Measurements from ENCODE around the gene CDC37.
A peak's percentile ranks its signal among the peaks of the same experiment; 100 is the strongest.

The CDC37 gene

GRCh38 chr19:10403137-10404021 is at the start of gene CDC37:
Gene CDC37, minus strand, starts transcription at chr19:10403542. Its CDS starts 63 bp downstream, at chr19:10403479.
- DNase-seq (ENCODE audit: low read depth in 2 of 2): peak; percentile 95 to 97

- no peak for DNase-seq (ENCODE audit: low read depth in 2 of 2)
These were observed 47.7 kb upstream of the CDC37 start for GRCh38 chr19:10450853-10451609.

- no peak for DNase-seq (ENCODE audit: low read depth in 2 of 2)
These were observed 47.0 kb upstream of the CDC37 start for GRCh38 chr19:10450191-10450852.

GRCh38 chr19:10449037-10449436 is 45.7 kb upstream of the CDC37 start:
- DNase-seq (ENCODE audit: low read depth in 2 of 2): no peak

- no peak for DNase-seq (ENCODE audit: low read depth in 2 of 2)
These were observed 39.4 kb upstream of the CDC37 start for GRCh38 chr19:10442698-10443097.

- DNase-seq (ENCODE audit: low read depth in 2 of 2): no peak
These were observed 36.2 kb upstream of the CDC37 start for GRCh38 chr19:10439588-10439987.

- no peak for DNase-seq (ENCODE audit: low read depth in 2 of 2)
These were observed 29.8 kb upstream of the CDC37 start for GRCh38 chr19:10433131-10433536.

GRCh38 chr19:10432736-10433130 is 29.4 kb upstream of the CDC37 start:
- DNase-seq (ENCODE audit: low read depth in 2 of 2): no peak

GRCh38 chr19:10431943-10432735 is 28.8 kb upstream of the CDC37 start:
- peak in 1 of 2 donors; percentile 20 for DNase-seq (ENCODE audit: low read depth in 2 of 2)

- no peak for DNase-seq (ENCODE audit: low read depth in 2 of 2)
These were observed 28.1 kb upstream of the CDC37 start for GRCh38 chr19:10431254-10431942.

- no peak for DNase-seq (ENCODE audit: low read depth in 2 of 2)
These were observed 27.3 kb upstream of the CDC37 start for GRCh38 chr19:10430505-10431253.

GRCh38 chr19:10428996-10429381 is 25.6 kb upstream of the CDC37 start:
- DNase-seq (ENCODE audit: low read depth in 2 of 2): no peak

- no peak for DNase-seq (ENCODE audit: low read depth in 2 of 2)
These were observed 23.8 kb upstream of the CDC37 start for GRCh38 chr19:10427169-10427568.

- DNase-seq (ENCODE audit: low read depth in 2 of 2): peak in 1 of 2 donors; percentile 50
These were observed 20.8 kb upstream of the CDC37 start for GRCh38 chr19:10424011-10424637.

GRCh38 chr19:10422846-10423245 is 19.5 kb upstream of the CDC37 start:
- no peak for DNase-seq (ENCODE audit: low read depth in 2 of 2)

- no peak for DNase-seq (ENCODE audit: low read depth in 2 of 2)
These were observed 18.7 kb upstream of the CDC37 start for GRCh38 chr19:10422046-10422461.

- DNase-seq (ENCODE audit: low read depth in 2 of 2): no peak
These were observed 18.1 kb upstream of the CDC37 start for GRCh38 chr19:10421240-10422045.

- no peak for DNase-seq (ENCODE audit: low read depth in 2 of 2)
These were observed 17.3 kb upstream of the CDC37 start, which contains the start of gene PDE4A for GRCh38 chr19:10420444-10421239. Gene PDE4A, plus strand, starts transcription at chr19:10420538. Its CDS starts 227 bp downstream, at chr19:10420765.
